Choroid plexus epithelial cell (primary cell): ENCODE data around the gene HS6ST2.

Experiments
- DNase-seq: peaks from one replicate; pipeline ENCODE4 v3.0.0-alpha.2; 2010; ENCODE audit warnings: low read depth
- H3K4me3 ChIP-seq: 2 replicates; pipeline ENCODE4 v1.5.1; 2011; ENCODE audit warnings: low read depth, mild to moderate bottlenecking, control low read depth, low read length, moderate library complexity
- CTCF ChIP-seq: conservative IDR thresholded peaks from 2 replicates; pipeline ENCODE4 v1.5.1; 2011; ENCODE audit warnings: low read depth, mild to moderate bottlenecking, control low read depth, inconsistent platforms, low read length, moderate library complexity

HS6ST2 gene

GRCh38 chrX:132843363-132843762 lies 115.1 kb downstream of the HS6ST2 start:
- H3K4me3 ChIP-seq: no peak overlapping the region
- no peak for DNase-seq
- TF ChIP-seq CTCF: no peak

- DNase-seq: no peak
- no peak overlapping the region for H3K4me3 ChIP-seq
- TF ChIP-seq CTCF: no peak
These were observed 115.8 kb downstream of the HS6ST2 start for GRCh38 chrX:132842460-132843238.

- no peak for DNase-seq
- TF ChIP-seq CTCF: no peak
These were observed 120.5 kb downstream of the HS6ST2 start for GRCh38 chrX:132837967-132838366.

GRCh38 chrX:132837126-132837525 lies 121.3 kb downstream of the HS6ST2 start:
- TF ChIP-seq CTCF: no peak
- no peak overlapping the region for H3K4me3 ChIP-seq
- peak; percentile 49 for DNase-seq

More at GRCh38 chrX:132837967-132838366, 120.5 kb downstream of the HS6ST2 start:
- no peak overlapping the region for H3K4me3 ChIP-seq

- H3K4me3 ChIP-seq: no peak overlapping the region
- no peak for DNase-seq
- no peak for TF ChIP-seq CTCF
These were observed 122.0 kb downstream of the HS6ST2 start for GRCh38 chrX:132836471-132836870.

GRCh38 chrX:132834741-132835140 lies 123.7 kb downstream of the HS6ST2 start:
- H3K4me3 ChIP-seq: no peak overlapping the region
- no peak for TF ChIP-seq CTCF
- no peak for DNase-seq

- DNase-seq: no peak
- no peak for TF ChIP-seq CTCF
- H3K4me3 ChIP-seq: no peak overlapping the region
These were observed 124.3 kb downstream of the HS6ST2 start for GRCh38 chrX:132834109-132834508.
